CD4-positive, alpha-beta T cell (primary cell): ENCODE results near the gene MAL. TPM values are rescaled to one million over a fixed set of nuclear protein-coding genes. Genes with fewer than 3 reads are reported as not detected.

Experiments used
- ATAC-seq: fragments of 200-7000 bp; cut with Tn5 transposase; one replicate; pipeline ENCODE4 v1.10.0; 2022; ENCODE audit warnings: mild to moderate bottlenecking; ENCODE audit not compliant: poor library complexity
- CTCF ChIA-PET: fragments of 350-600 bp; sonication (Branson Sonifier 250); formaldehyde crosslinking; loops from one replicate; lab custom pipeline; 2021; ENCODE audit warnings: antibody characterized with exemption, inconsistent platforms; lab: Charles Lee
- POLR2A ChIA-PET: fragments of 350-600 bp; sonication (Branson Sonifier 250); formaldehyde crosslinking; loops from one replicate; lab custom pipeline; 2021; ENCODE audit warnings: antibody characterized with exemption, inconsistent platforms; lab: Charles Lee
- DNase-seq, 14 experiments: peaks; one replicate each; pipeline ENCODE4 v3.0.0-alpha.2; 2013 to 2020; ENCODE audit warnings: mixed read lengths in 2 of 14
- H3K27ac ChIP-seq, 2 donors: one replicate each; pipeline versions ENCODE4 v1.5.1 to v1.7.0; 2013; ENCODE audit warnings: low read length in 2 of 2, low read depth in 1 of 2, mild to moderate bottlenecking in 1 of 2
- H3K27me3 ChIP-seq, 2 experiments: 1 replicate in 1 of 2; 2 replicates in 1 of 2; pipeline versions ENCODE4 v1.6.1 to v1.7.0; 2013; ENCODE audit warnings: low read length in 2 of 2, control low read depth in 1 of 2, mild to moderate bottlenecking in 1 of 2, moderate library complexity in 1 of 2; ENCODE audit not compliant: insufficient read depth in 2 of 2, control insufficient read depth in 1 of 2
- H3K36me3 ChIP-seq: one replicate; pipeline ENCODE4 v1.6.1; 2013; ENCODE audit warnings: low read length, control low read depth; ENCODE audit not compliant: insufficient read depth
- H3K4me1 ChIP-seq: one replicate; pipeline ENCODE4 v1.6.1; 2013; ENCODE audit warnings: low read length, control low read depth; ENCODE audit not compliant: insufficient read depth
- H3K4me3 ChIP-seq: one replicate; pipeline ENCODE4 v1.5.1; 2013; ENCODE audit warnings: mild to moderate bottlenecking, low read length, moderate library complexity
- H3K9me3 ChIP-seq, 2 experiments: 1 replicate in 1 of 2; 2 replicates in 1 of 2; pipeline versions ENCODE4 v1.6.1 to v1.7.0; 2013; ENCODE audit warnings: low read length in 2 of 2, mild to moderate bottlenecking in 2 of 2, control low read depth in 1 of 2, moderate library complexity in 1 of 2; ENCODE audit not compliant: control insufficient read depth in 1 of 2, insufficient read depth in 1 of 2
- H3K27ac Mint-ChIP-seq: one replicate; pipeline ENCODE4 v1.8.0; 2020; ENCODE audit warnings: mixed read lengths
- H3K27me3 Mint-ChIP-seq: one replicate; pipeline ENCODE4 v1.8.0; 2021; ENCODE audit warnings: mixed read lengths
- H3K36me3 Mint-ChIP-seq: one replicate; pipeline ENCODE4 v1.8.0; 2021; ENCODE audit warnings: low read depth, mixed read lengths
- H3K4me1 Mint-ChIP-seq: one replicate; pipeline ENCODE4 v1.8.0; 2021; ENCODE audit warnings: low read depth, mixed read lengths
- H3K4me3 Mint-ChIP-seq: one replicate; pipeline ENCODE4 v1.8.0; 2020; ENCODE audit warnings: mild to moderate bottlenecking, mixed read lengths
- H3K9me3 Mint-ChIP-seq: one replicate; pipeline ENCODE4 v1.8.0; 2020; ENCODE audit warnings: mixed read lengths
- intact Hi-C, 2 experiments: fragments of 100-400 bp; cut with DNase I in 1 of 2; cut with micrococcal nuclease in 1 of 2; formaldehyde crosslinking; loops; one replicate each; pipeline versions ENCODE4 v1.15.1 to v1.9.0; 2023 to 2025; cut with DNase I, micrococcal nuclease
- total RNA-seq, 174 experiments: library from RNA in 2 of 174; stranded (reverse) in 2 of 174; gene quantifications; one replicate each; pipeline ENCODE4 v1.2.3 and lab custom pipeline; 2021 to 2026
- TF ChIP-seq, protein P1 (sequence below): fragments of 200-600 bp; IDR thresholded peaks from one replicate; pipeline ENCODE4 v1.8.0; 2022; ENCODE audit warnings: antibody characterized with exemption, mild to moderate bottlenecking

The MAL gene
- total RNA-seq, 2 experiments from 2014 or later = 101 to 102 TPM

DNA sequence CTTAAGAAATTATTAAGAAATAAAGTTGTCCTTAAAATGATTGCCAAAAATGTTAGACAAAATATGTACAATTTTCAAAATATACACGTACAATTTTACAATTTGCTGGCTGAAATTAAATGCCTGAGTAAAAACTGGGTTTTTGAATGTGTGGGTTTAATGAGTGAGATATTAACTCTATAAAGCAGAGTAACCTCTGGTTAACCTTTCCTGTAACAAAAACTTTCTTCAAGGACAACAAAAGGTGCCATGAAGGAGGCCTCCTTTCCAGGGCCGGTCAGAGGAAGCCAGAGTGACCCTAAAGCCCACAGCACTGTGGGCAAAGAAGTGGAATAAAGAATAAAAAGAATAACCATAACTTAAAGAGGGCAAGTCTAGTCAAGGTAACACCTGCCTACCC lies 16.5 kb upstream of the MAL start:
- Mint-ChIP-seq H3K27ac (no peak overlapping the region), H3K4me1 (no peaks in the 10 kb centered on the region), H3K27me3 (peaks cover 11% of the 10 kb centered on the region), H3K4me3 (no peak overlapping the region), H3K36me3 (no peaks in the 10 kb centered on the region), H3K9me3 (no peaks in the 10 kb centered on the region)
- TF ChIP-seq, protein P1, sequence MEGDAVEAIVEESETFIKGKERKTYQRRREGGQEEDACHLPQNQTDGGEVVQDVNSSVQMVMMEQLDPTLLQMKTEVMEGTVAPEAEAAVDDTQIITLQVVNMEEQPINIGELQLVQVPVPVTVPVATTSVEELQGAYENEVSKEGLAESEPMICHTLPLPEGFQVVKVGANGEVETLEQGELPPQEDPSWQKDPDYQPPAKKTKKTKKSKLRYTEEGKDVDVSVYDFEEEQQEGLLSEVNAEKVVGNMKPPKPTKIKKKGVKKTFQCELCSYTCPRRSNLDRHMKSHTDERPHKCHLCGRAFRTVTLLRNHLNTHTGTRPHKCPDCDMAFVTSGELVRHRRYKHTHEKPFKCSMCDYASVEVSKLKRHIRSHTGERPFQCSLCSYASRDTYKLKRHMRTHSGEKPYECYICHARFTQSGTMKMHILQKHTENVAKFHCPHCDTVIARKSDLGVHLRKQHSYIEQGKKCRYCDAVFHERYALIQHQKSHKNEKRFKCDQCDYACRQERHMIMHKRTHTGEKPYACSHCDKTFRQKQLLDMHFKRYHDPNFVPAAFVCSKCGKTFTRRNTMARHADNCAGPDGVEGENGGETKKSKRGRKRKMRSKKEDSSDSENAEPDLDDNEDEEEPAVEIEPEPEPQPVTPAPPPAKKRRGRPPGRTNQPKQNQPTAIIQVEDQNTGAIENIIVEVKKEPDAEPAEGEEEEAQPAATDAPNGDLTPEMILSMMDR = no peak
- Histone ChIP-seq H3K4me1 (no peaks in the 10 kb centered on the region), H3K27ac (no peak overlapping the region), H3K36me3 (no peaks in the 10 kb centered on the region), H3K4me3 (no peak overlapping the region), H3K27me3 (peaks cover 0 to 3% of the 10 kb centered on the region in 2 experiments), H3K9me3 (no peaks in the 10 kb centered on the region)
- DNase-seq (no peak), ATAC-seq (no peak)
- POLR2A ChIA-PET = no interaction called here
- intact Hi-C loops = no loop called here
- CTCF ChIA-PET = no interaction called here

DNA sequence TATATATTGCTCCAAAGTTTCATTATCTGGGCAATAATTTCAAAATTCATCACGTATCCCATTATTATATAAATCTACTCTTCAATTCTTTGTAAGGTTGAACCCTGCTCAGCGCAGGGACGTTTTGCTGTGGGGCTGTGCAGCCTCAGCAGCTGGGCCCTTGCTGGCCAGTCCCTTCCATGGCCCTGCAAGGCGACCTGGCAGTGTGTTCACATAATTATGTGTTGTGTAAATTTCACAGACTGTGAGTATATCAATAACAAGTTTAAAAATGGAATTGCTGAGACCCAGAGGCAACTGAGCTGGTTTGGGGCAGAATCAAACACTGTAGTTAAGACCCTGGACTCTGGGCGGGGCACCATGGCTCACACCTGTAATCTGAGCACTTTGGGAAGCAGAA lies 16.1 kb upstream of the MAL start:
- Histone ChIP-seq H3K4me3 (no peak overlapping the region), H3K36me3 (no peaks in the 10 kb centered on the region), H3K9me3 (no peaks in the 10 kb centered on the region), H3K27ac (no peak overlapping the region), H3K4me1 (no peaks in the 10 kb centered on the region), H3K27me3 (peaks cover 0 to 3% of the 10 kb centered on the region in 2 experiments)
- H3K36me3 Mint-ChIP-seq = no peaks in the 10 kb centered on the region
- no peaks in the 10 kb centered on the region for H3K4me1 Mint-ChIP-seq
- no peak overlapping the region for H3K27ac Mint-ChIP-seq
- peaks cover 10% of the 10 kb centered on the region for H3K27me3 Mint-ChIP-seq
- ATAC-seq = no peak
- POLR2A ChIA-PET = no interaction called here
- TF ChIP-seq, protein P1 = no peak
- CTCF ChIA-PET = no interaction called here
- H3K4me3 Mint-ChIP-seq = no peak overlapping the region
- no peak for DNase-seq
- H3K9me3 Mint-ChIP-seq = no peaks in the 10 kb centered on the region
- intact Hi-C loops = no loop called here

DNA sequence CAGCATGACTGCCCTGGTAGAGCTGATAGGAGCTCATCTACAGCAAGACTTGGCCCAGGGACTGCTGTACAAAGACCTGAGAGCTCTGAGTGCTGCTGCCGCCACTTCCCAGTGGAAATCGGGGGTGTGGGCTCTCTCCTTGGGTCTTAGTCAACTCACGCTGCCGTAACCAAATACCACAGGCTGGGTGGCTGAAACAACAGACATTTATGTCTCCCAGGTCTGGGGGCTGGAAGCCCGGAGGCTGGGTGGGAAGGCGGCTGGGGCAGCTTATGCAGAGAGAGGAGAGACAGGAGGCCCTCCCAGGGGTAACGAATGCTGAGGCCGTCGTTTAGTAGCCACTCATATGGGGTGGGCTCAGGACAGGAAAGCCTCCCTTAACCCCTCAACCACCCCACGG lies 15.4 kb upstream of the MAL start:
- ATAC-seq (no peak), DNase-seq (no peak)
- ChIA-PET CTCF (no interaction called here), POLR2A (no interaction called here)
- Mint-ChIP-seq H3K36me3 (no peaks in the 10 kb centered on the region), H3K27me3 (peaks cover 6% of the 10 kb centered on the region), H3K4me1 (no peaks in the 10 kb centered on the region), H3K9me3 (no peaks in the 10 kb centered on the region), H3K27ac (no peak overlapping the region), H3K4me3 (no peak overlapping the region)
- Histone ChIP-seq H3K27ac (no peak overlapping the region), H3K4me1 (no peaks in the 10 kb centered on the region), H3K9me3 (no peaks in the 10 kb centered on the region), H3K36me3 (no peaks in the 10 kb centered on the region), H3K4me3 (no peak overlapping the region), H3K27me3 (peaks cover 0 to 3% of the 10 kb centered on the region in 2 experiments)
- intact Hi-C loops = no loop called here
- TF ChIP-seq, protein P1 = no peak
